Measurements from ENCODE around the gene HELZ. TPM values are rescaled to one million over a fixed set of nuclear protein-coding genes. Genes with fewer than 3 reads are reported as not detected.

The HELZ gene
- total RNA-seq, 1 experiment from 2014 or later: 31.3 TPM

DNA sequence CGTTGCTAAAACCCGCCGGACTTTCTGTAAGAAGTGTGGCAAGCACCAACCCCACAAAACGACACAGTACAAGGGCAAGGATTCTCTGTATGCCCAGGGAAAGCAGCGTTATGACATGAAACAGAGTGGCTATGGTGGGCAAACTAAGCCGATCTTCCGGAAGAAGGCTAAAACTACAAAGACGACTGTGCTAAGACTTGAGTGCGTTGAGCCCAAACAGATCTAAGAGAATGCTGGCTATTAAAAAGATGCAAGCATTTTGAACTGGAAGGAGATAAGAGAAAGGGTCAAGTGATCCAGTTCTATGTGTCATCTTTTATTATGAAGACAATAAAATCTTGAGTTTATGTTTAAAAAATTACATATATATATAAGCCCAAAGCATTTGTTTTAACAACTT, 20.3 kb downstream of the HELZ start:
- no peak for ATAC-seq
- Histone ChIP-seq H3K79me2 (ENCODE audit: low read length) (peaks cover 84% of the 10 kb centered on the region), H3K4me1 (ENCODE audit: insufficient read depth, low read length) (peaks cover 9% of the 10 kb centered on the region), H3F3A (ENCODE audit: low read length, unreplicated experiment) (no peaks in the 10 kb centered on the region), H3K36me3 (ENCODE audit: low read depth, low read length) (peaks cover 13% of the 10 kb centered on the region; the same call in 1 of the 2 replicates), H3K27me3 (ENCODE audit: low read length) (no peaks in the 10 kb centered on the region), H3K4me3 (ENCODE audit: low read length) (no peak overlapping the region), H3K9me2 (replicated peaks; ENCODE audit: low read length) (no peaks in the 10 kb centered on the region), H3K27ac (ENCODE audit: low read length) (no peak overlapping the region), H2AFZ (ENCODE audit: low read length) (no peak overlapping the region), H4K20me1 (ENCODE audit: low read length) (peaks cover 8% of the 10 kb centered on the region; the same call in 1 of the 2 replicates), H3K9me3 (ENCODE audit: low read length) (no peaks in the 10 kb centered on the region), H3K4me2 (ENCODE audit: low read length) (no peak overlapping the region), H3K9ac (ENCODE audit: low read length) (no peak overlapping the region)
- TF ChIP-seq, protein P1, sequence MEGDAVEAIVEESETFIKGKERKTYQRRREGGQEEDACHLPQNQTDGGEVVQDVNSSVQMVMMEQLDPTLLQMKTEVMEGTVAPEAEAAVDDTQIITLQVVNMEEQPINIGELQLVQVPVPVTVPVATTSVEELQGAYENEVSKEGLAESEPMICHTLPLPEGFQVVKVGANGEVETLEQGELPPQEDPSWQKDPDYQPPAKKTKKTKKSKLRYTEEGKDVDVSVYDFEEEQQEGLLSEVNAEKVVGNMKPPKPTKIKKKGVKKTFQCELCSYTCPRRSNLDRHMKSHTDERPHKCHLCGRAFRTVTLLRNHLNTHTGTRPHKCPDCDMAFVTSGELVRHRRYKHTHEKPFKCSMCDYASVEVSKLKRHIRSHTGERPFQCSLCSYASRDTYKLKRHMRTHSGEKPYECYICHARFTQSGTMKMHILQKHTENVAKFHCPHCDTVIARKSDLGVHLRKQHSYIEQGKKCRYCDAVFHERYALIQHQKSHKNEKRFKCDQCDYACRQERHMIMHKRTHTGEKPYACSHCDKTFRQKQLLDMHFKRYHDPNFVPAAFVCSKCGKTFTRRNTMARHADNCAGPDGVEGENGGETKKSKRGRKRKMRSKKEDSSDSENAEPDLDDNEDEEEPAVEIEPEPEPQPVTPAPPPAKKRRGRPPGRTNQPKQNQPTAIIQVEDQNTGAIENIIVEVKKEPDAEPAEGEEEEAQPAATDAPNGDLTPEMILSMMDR (conservative IDR thresholded peaks at IDR 0.05; ENCODE audit: low read depth, low read length): no peak
- TF ChIP-seq EZH2phosphoT487 (IDR thresholded peaks at IDR 0.05; ENCODE audit: borderline replicate concordance, low read length) (no peak), EZH2 (IDR thresholded peaks at IDR 0.05; ENCODE audit: low read length, unreplicated experiment) (no peak)
- intact Hi-C loops (cut with micrococcal nuclease): no loop called here
- POLR2A ChIA-PET (ENCODE audit: unreplicated experiment): no interaction called here
- CTCF ChIA-PET: no interaction called here
- BruUV-seq (replicated peaks): no TSS peak
- no peak for DNase-seq

DNA sequence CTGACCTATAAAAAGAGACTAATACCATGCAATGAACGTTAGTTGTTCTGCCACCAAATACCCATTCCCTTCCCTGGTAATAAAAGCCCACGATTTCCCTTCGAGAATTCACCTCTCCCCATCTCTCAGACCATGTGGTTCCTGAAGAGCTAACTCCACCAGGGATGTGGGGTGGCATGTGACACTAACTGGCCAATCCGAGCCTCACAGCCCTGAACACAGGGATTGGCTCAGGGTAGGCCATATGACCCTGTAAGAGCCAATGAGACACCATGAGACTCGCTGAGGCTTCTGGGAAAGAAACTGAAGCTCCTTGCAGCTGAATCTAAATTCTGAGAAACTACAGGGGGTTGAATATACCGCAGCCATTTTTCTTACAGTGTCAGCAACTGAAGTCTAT, 21.1 kb downstream of the HELZ start:
- Histone ChIP-seq H3K79me2 (ENCODE audit: low read length) (peaks cover 84% of the 10 kb centered on the region), H3K4me3 (ENCODE audit: low read length) (no peak overlapping the region), H4K20me1 (ENCODE audit: low read length) (peaks cover 8% of the 10 kb centered on the region; the same call in 1 of the 2 replicates), H3K9ac (ENCODE audit: low read length) (no peak overlapping the region), H2AFZ (ENCODE audit: low read length) (no peak overlapping the region), H3K36me3 (ENCODE audit: low read depth, low read length) (peaks cover 14% of the 10 kb centered on the region; the same call in 1 of the 2 replicates), H3K9me2 (replicated peaks; ENCODE audit: low read length) (no peaks in the 10 kb centered on the region), H3F3A (ENCODE audit: low read length, unreplicated experiment) (no peaks in the 10 kb centered on the region), H3K4me1 (ENCODE audit: insufficient read depth, low read length) (peaks cover 9% of the 10 kb centered on the region), H3K4me2 (ENCODE audit: low read length) (no peak overlapping the region), H3K9me3 (ENCODE audit: low read length) (no peaks in the 10 kb centered on the region), H3K27me3 (ENCODE audit: low read length) (no peaks in the 10 kb centered on the region), H3K27ac (ENCODE audit: low read length) (no peak overlapping the region)
- no TSS peak for BruUV-seq (replicated peaks)
- TF ChIP-seq EZH2 (IDR thresholded peaks at IDR 0.05; ENCODE audit: low read length, unreplicated experiment) (no peak), EZH2phosphoT487 (IDR thresholded peaks at IDR 0.05; ENCODE audit: borderline replicate concordance, low read length) (no peak)
- TF ChIP-seq, protein P1 (conservative IDR thresholded peaks at IDR 0.05; ENCODE audit: low read depth, low read length): no peak
- DNase-seq (no peak), ATAC-seq (no peak)
- ChIA-PET CTCF (no interaction called here), POLR2A (ENCODE audit: unreplicated experiment) (no interaction called here)
- intact Hi-C loops (cut with micrococcal nuclease): no loop called here

All from PC-3 (cell line).